HUDEP-2 (cell line): Measurements from ENCODE around the gene KRTAP1-4.
"Not testable (repeated sequence)": the region's sequence is repeated elsewhere in the genome, so short reads cannot be mapped to it uniquely, and the experiment has no call there.

Experiments
- DNase-seq, 76 experiments: peaks; one replicate each; lab custom pipeline; 2025; ENCODE audit not compliant: unreplicated experiment in 76 of 76; lab: John Stamatoyannopoulos, UW

The KRTAP1-4 gene

GRCh38 chr17:41049110-41049509 lies 19.1 kb upstream of the KRTAP1-4 start:
- DNase-seq = no peak

DNA sequence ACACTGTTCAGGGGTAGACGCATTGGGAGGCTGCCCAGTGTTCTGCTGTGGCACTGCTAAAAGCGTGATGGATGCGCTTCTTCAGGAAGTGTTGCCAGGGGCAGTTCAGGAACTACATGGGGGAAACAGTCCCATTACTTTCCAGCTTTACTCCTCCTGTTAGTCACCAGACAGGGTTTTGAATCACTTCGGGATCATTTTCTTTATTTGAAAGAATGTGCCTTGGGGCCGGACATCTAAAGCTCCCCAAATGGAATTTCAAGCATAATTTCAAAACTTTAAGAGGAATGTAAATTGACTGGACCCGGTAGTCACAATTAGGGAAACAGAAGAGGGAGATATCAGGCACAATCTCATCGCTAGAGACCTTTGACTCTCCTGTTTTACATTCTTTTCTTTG lies 18.4 kb upstream of the KRTAP1-4 start:
- DNase-seq = no peak

DNA sequence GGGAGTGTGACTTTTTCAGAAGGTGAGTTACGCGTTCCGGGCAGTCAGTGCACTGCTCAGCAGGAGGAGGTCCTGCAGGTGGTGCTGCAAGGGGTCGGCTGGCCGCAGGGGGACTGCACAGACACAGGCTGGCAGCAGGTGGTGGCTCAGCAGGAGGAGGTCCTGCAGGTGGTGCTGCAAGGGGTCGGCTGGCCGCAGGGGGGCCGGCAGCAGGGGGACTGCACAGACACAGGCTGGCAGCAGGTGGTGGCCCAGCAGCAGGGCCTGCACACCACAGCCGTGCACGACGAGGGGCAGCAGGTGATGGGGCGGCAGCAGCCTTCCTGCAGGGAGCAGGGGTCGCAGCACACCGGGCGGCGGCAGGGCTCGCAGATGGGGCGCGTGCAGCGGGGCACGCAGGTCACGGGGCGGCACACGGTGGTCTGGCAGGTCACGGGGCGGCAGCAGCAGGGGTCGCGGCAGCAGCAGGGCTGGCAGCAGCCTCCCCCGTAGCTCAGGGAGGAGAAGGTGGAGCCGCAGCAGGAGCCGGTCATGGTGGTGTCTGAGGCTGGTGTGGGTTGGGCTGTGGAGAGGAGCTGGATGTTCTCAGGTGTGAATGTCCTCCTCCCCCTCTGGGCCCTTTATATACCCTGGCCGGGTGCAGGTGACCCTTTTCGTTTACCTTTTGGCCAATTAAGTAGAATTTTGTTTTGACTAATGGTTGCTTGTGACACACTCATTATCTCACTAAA lies 16.9 kb upstream of the KRTAP1-4 start, which contains the start of gene KRTAP2-1:
Gene KRTAP2-1, minus strand, starts transcription at position 582 of the 731 bp plus-strand sequence. Its CDS starts 49 bp downstream, at position 533.
- not testable (repeated sequence) for DNase-seq

GRCh38 chr17:41042953-41043352 lies 13.0 kb upstream of the KRTAP1-4 start:
- DNase-seq = no peak

GRCh38 chr17:41040783-41041571 lies 11.0 kb upstream of the KRTAP1-4 start, which contains the start of gene KRTAP1-1:
TSS of gene KRTAP1-1 (minus strand) at chr17:41041450. CDS start at chr17:41041397, 53 bp downstream.
- DNase-seq = not testable (repeated sequence)

DNA sequence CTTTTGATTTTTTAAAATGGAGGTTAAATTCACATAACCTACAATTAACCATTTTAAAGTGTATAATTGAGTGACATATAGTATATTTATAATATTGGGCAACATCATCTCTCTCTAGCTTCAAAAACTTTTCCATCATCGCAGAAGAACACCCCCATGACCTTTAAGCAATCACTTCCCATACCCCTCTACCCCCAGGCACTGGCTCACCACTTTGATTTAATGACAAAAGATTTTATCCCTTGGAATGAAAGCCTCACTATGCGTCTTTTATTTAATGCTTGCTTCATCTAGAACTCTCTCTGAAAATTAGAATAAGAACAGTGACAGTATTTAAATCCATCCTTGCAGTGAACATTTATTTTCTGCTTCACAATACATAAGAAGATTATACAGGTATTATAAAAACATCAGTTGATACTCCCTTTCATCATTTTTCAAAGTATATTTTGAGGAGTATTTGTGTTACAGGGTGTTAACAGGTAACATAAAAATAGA lies 7.9 kb upstream of the KRTAP1-4 start:
- no peak for DNase-seq

DNA sequence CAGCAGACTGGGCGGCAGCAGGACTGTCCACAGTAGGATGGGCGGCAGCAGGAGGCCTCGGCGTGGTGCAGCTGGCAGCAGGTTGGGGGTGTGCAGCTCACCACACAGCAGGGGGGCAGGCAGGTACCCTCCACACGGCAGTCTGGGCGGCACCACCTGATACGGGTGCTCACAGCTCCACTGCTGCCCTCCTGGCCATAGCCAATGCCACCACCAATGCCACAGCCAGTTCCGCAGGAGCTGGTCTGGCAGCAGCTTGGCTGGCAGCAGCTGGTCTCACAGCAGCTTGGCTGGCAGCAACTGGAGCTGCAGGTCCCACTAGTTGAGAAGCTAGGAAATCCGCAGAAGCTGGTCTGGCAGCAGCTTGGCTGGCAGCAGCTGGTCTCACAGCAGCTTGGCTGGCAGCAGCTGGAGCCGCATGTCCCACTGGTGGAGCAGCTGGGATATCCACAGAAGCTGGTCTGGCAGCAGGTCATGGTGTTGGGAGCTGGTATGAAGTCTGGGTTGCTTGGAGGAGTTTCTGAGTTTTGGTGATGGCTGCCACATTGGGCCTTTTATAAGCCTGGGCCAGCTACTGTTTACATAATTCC lies 4.4 kb upstream of the KRTAP1-4 start, which contains the start of gene KRTAP1-3:
Gene KRTAP1-3, minus strand, starts transcription at position 529 of the 590 bp plus-strand sequence. Its CDS starts 53 bp downstream, at position 476.
- not testable (repeated sequence) for DNase-seq

GRCh38 chr17:41026715-41027471 lies 3.1 kb downstream of the KRTAP1-4 start, which contains the start of gene KRTAP1-5:
TSS of gene KRTAP1-5 (minus strand) at chr17:41027208. CDS start at chr17:41027155, 53 bp downstream.
- no peak for DNase-seq

- DNase-seq = no peak
Observed at GRCh38 chr17:41024697-41025096, 5.3 kb downstream of the KRTAP1-4 start.

DNA sequence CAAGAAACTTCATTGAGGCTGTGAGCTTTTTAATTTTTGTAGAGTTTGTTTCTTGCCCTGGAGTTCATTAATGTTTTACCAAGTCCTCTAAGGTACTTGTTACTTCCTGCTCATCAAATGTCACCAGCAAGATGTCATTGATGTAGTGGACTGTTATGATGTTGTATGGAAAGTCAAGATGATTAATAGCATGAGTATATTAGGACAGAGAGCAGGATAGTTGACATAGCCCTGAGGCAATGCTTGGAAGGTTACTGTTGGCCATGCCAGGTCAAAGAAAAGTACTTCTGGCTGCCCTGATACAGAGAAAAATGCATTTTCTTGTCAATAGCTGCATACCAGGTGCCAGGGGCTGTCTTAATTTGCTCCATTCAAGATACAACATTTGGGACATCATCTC lies 9.7 kb downstream of the KRTAP1-4 start:
- no peak for DNase-seq

GRCh38 chr17:41019415-41019814 lies 10.6 kb downstream of the KRTAP1-4 start:
- DNase-seq = no peak

DNA sequence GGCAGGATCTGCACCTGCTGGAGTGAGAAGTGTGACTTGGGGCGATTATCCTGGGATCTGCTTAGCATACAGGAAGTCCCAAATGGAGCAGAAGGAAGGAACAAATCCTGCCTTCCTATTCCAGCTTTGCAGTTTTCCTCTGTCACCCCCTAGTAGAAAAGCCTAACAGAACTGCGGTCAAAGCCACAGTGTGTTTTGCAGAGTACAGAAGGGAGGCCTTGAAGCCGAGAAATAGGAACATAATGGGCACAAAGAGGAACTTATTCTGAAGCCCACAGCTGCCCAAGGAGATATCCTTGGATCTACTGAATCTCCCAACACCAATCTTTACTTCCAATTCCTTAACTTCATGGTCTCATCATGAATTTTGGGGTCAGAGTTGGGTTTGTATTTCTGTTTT lies 11.5 kb downstream of the KRTAP1-4 start:
- no peak for DNase-seq

GRCh38 chr17:41016578-41017215 lies 13.3 kb downstream of the KRTAP1-4 start:
- no peak for DNase-seq

GRCh38 chr17:41015454-41015853 lies 14.5 kb downstream of the KRTAP1-4 start:
- DNase-seq = no peak

DNA sequence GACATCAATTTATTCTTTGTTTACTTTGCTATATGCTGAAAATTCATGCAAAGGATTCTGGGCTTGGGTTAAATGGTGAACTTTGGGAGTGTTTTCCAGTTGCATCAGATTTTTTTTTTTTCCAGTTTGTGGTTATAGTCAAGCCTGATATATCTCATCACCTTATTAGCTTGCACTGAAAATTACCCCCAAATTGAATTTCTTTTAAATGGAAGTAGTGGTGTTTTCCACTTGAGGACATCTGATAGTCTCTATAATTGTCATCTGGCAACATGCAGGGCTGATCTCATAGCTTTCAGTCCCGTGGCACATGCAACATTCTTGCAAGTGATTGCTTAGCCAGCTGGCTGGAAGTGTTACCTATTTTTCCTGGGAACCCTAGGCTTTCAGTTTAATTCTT lies 16.4 kb downstream of the KRTAP1-4 start:
- DNase-seq = no peak

- no peak for DNase-seq
Observed at GRCh38 chr17:41013181-41013580, 16.8 kb downstream of the KRTAP1-4 start.

DNA sequence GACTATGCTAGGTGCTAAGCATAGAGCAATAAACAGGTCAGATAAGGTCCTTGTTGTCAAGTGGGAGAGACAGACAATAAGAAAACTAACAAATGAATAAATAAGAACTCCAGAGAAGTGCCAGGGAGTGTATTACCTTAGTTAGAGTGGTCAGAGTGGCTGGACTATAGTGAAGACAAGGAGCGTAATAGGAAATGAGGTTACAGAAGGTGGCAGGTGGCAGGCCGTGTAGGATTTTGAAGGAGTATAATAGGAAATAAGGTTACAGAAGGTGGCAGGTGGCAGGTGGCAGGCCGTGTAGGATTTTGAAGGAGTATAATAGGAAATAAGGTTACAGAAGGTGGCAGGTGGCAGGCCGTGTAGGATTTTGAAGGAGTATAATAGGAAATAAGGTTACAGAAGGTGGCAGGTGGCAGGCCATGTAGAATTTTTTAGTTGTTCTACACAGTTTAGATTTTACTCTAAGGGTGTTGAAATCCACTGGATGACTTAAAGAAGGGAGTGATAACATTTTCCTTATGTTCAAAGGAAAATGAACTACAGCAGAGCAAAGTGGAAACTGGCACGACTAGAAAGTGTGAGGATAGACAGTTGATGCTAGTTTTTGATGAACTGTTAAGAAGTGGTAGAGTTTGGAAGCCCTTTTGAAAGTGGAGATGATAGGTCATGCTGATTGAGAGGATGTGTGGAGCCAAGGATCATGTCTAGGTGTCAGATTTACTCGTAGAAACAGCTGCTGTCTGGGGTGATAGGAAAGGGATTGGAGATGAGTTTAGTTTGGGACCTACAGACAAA lies 17.5 kb downstream of the KRTAP1-4 start:
- DNase-seq = no peak

- DNase-seq = no peak
Observed at GRCh38 chr17:41010441-41010840, 19.6 kb downstream of the KRTAP1-4 start.

DNA sequence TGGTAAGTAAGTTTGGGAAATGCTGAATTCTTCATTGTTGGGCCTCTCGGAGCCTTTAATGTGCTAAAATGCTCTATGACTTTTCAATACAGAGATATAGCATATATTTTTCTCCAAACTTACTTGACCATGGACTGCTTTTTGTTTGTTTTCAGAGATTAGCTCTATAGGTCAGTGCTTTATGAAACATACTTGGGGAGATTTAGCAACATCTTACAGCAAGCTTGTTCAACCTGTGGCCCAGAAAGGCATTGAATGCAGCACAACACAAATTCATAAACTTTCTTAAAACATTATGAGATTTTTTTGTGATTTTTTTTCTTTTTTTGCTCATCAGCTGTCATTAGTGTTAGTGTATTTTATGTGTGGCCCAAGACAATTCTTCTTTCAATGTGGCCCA lies 20.1 kb downstream of the KRTAP1-4 start:
- DNase-seq = no peak
